C4-2B (cell line): Measurements from ENCODE around the gene CCND3.

Experiments used
- CTCF ChIP-seq: fragments of 450-650 bp; conservative IDR thresholded peaks from 2 replicates; pipeline ENCODE4 v1.5.1; 2017; ENCODE audit warnings: mild to moderate bottlenecking
- ZFX ChIP-seq: fragments of 450-650 bp; IDR thresholded peaks from 2 replicates; pipeline ENCODE4 v1.6.1; 2017

GRCh38 chr6:41927253-41927652 lies 14.4 kb downstream of the CCND3 start:
- TF ChIP-seq CTCF (no peak), ZFX (no peak)
